GM19193 (cell line): ENCODE results near the gene PAH.

Experiments
- POLR2A ChIP-seq: IDR thresholded peaks from 4 replicates; pipeline ENCODE4 v1.6.1; 2011; ENCODE audit not compliant: insufficient read depth, insufficient read length; ENCODE audit errors: extremely low read depth

Gene PAH

DNA sequence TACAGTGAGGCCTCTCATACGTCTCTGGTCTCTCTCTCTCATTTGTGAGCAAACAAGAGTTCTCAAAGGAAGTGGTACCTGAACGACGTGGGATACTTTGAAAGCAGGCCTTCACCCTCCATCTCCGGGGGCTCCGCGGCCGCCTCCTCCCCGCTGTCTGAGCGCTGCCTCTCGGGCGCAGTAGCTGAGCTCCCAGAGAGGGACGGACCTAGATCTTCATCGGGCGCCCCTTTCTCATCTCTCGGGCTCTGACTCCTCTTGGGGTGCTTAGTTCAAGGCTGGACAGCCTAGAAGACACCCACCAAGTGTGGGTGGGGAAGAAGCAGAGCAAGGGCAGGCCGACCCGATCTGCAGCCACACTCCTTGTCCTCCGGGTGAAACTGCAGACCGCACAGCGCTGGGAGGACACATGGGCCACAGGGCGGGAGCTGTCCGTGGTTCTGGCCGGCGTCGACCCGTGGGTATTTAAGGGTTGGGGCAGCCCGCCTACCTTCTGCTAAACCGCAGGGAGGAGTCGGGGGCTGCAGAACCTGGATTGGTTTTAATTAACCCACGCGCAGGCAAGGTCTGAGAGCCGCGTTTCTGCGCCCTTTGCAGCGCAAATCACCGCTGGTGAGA is 92.7 kb downstream of the PAH start:
- no peak for TF ChIP-seq POLR2A

DNA sequence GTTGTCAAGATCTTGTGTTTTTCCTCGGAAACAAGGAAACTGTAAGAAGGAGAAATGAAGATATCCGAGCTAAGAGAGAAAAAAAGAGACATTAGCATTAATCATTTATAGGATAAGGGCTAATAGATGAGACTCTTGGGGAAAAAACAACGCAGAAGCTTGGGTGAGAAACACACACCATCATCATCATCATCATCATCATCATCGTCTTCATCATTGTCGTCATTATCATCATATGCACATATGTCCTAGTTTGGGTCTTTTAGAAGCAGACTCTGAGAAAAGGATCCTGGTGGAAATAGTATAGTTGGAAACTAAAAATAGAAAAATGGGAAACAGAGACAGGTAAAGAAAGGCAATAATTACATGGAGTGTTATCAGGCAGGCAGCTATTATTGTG is 95.9 kb downstream of the PAH start:
- TF ChIP-seq POLR2A: no peak

DNA sequence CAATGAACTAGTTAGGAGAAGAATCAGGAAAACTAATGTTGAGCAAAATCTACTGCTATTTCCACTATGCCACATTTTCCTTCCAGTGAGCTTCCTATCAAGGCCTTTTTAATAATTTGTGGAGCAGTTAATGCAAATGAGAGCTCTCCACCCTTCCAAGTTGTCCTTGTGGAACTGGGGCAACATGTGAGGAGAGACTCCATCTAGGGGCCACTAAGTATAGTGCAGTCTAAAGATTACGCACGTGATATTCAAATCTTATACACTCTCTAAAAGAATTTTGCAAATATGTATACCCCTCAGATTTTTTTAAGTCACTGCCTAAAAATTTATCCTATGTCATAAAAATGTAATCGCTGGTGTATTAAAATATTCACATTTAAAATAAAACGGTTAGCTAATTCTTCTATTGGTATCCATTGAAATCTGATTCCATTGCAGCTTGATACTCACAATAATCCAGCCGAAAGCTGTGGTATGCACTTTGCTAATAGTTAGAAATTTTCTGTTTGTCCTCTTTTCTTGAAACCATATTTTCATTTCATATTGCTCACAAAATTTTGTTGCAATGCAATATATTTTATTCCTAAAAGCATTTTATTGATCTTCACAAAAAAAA is 100.1 kb downstream of the PAH start:
- TF ChIP-seq POLR2A: no peak

DNA sequence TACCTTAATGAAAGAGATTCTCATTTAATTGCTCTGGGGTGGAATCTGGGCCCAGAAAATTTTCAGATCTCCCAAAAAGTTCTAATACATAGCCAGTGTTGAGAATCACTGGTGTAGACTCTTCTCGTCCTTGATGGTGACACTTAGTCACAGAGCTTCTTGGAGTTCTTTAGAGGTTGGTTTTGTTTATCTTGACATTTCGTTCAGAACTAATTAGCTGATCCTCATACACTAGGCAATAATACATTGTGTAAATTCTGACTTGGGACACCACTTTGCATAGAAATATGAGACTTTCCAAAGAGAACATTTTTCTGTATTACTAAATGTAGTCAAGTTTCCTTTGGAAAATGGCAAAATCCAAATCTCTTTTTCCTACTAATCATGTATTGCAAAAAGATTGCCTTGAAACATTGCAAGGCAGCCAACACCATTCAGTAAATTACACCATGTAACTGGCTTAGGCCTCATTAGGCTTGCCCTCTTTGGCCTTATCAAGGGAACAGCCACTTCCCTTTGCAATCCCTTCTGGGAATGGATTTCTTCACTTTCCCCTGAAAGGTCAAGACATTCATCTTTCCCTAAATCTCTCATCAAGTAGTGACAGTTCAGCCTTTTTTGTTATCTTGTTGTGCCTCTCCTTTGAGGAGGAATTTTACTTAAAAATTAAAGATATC is 102.2 kb downstream of the PAH start:
- no peak for TF ChIP-seq POLR2A

DNA sequence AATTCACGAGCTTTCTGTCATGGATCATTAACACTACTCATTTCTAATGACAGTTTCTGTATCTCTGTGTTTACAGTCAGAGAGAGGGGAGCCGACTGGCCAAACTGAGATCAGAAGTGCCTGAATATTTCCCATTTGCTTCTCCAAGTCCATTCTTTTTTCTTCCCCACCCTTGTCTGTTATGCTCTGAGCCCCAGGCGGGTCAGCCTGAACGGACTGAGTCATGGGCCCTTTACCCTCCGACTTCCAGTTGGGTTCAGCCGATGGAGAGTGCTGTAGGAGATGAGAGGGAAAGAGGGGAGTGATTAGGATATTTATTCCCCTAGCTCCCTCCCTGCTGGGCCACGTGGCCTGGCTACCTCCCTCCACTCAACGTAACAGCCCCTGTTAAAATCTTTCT is 104.7 kb downstream of the PAH start:
- no peak for TF ChIP-seq POLR2A

DNA sequence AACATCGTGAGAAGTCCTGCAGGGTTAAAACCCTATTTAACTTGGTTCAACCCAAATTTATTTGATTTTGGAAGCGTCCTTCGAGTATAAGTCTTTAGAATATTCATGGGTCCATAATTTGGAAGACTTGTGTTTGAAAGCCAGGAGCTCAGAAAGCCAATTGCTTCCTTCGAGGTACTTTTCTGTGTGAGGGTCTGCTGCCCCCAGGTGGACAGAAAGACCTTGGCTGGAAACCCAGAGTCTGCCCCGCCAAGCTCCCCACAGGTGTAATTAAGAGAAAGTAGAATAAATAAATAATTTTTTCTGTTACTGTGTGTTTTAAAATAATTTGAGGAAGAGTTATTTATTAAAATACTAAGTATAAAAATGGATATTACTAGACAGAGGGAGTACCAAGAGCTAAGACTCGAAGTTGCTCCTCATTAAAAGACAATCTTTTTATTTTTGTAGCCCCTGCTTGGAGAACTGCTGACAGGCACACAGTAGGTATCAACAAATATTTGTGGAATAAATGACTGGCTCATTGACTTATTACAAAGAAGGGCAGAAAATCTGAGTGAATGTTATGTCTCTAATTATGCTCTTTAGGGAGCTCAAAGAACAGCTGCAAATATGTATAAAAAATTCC is 105.8 kb downstream of the PAH start:
- TF ChIP-seq POLR2A: no peak

DNA sequence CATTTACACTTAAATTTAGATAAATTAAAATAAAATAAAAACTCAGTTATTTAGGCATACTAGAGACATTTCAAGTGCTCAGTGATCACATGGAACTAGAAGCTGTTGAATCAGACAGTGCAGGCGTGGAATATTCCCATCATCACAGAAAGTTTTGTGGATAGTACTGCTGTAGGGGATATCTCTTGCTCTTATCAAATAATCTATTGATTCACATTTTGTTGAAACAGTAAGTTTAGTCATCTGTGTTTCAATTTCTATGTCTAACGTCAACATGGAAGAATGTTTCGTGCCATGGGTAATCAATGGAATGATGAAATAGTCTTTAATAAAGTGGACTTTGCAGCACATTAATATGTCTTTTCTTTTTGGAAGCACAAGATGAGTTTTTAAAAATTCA is 108.6 kb downstream of the PAH start:
- TF ChIP-seq POLR2A: no peak

DNA sequence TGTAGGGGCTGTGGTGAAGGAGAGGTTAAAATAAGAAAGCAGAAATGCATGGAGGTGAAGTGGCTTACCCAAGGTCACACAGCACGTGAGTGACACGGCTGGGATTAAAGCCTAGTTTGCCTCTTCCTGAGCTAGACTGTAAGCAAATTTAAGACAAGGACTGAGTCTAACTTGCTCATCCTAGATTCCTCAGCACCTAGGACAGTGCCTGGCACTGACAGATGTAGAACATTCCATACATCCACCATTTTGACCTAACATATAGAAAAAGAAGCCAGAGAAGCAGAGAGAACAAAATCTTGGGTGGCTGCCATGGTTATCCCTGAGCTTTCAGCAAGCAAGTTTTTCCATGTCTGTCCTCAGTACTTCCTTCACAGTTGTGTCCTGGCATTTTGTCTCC is 110.5 kb downstream of the PAH start:
- no peak for TF ChIP-seq POLR2A

DNA sequence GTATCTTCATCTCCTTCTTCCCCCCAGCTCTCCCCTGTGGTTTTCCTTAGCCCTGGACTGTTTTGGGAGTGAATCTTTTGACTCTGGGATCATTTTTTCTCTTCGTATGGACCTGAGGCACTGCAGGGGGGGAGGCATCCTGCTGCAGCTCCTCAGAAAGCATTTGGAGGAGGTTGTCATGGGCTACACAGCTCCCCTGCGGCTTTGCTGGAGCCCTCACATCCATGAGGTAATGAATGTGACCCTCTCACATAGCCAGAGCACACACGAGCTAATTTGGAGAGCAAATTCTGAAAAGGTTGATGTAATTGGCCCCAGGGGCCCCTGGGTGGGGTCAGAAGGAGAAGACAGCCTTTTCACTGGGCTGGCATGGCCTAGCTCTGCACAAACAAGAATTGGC is 110.9 kb downstream of the PAH start:
- TF ChIP-seq POLR2A: no peak

DNA sequence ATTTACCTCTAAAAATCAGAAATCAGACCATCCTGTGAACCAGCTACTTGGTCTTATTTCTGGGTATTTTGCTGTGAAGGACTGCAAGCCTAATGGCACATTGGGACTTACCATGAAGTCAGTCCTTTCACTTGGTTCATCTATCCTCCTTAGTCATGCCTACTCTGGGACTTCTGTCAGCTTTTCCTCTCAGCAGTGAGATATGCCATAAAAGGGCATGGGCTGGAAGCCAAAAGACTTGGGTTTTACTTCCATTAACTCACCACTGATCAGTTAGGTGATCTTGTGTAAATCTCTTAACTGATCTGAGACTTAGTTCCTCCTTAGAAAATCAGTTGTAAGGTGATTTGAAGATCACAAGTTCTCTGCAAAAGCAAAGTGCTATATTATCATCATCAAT is 116.5 kb downstream of the PAH start:
- TF ChIP-seq POLR2A: no peak

DNA sequence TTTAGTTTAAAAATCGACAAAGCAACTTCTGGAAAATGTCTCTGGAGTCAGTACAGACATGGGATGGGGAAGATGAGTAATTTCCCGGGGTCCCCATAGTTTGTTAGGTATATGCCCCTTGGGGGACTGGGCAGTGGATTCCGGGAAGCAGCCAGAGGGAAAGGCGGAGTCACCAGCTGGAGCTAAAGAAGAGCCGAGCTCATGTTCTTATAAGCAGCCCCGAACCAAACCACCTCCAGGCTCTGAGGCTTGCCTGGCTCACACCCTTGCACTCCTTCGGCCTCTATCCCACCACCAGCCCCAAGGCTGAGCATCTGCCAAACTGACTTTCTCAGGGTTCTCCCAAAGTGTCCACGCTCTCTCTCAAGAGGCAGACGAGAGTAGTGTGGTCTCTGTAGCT is 117.8 kb downstream of the PAH start:
- TF ChIP-seq POLR2A: no peak

DNA sequence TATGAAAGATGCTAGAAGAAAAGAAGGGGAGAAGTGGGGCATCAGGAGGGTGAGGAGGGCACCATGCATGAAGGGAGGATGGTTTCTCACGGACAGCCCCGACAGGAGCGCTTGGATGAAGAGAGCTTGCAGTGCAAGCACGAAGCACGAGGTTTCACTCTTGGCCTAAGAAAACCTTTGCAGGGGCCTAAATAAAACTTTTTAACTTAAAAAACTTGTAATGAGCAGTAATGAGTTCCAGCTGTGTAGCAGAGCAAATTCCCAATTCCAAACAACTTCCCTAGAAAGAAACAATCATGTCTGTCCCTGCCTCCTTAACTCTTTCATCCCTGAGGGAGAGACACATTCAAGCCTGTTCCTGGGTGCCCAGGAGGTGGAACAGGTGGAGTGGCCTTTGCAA is 119.5 kb downstream of the PAH start:
- TF ChIP-seq POLR2A: no peak

DNA sequence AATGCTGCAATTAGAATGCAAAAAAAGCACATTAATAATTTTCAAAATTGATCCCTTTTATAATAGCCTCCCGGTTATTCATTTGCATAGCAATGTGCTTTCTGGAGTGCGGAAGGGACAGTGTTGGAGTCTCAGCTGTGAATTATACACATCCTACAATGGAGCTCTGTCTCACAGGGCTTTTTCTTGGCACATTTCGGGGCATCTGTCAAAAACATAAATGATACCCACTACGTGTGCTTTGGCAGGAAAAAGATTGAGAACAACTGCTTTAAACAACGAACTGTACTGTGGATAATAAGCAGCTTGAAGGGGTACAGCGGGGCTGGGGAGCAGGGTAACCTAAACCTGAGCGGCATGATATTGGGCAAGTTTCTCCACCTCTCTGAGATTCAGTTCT is 123.1 kb downstream of the PAH start:
- no peak for TF ChIP-seq POLR2A
